Amniotic epithelial cell (primary cell): Measurements from ENCODE around the gene LMNA.
"Not testable (repeated sequence)": the region's sequence is repeated elsewhere in the genome, so short reads cannot be mapped to it uniquely, and the experiment has no call there.

Experiments
- DNase-seq: peaks from one replicate; pipeline ENCODE4 v3.0.0-alpha.2; 2010; ENCODE audit warnings: low read depth

LMNA gene

DNA sequence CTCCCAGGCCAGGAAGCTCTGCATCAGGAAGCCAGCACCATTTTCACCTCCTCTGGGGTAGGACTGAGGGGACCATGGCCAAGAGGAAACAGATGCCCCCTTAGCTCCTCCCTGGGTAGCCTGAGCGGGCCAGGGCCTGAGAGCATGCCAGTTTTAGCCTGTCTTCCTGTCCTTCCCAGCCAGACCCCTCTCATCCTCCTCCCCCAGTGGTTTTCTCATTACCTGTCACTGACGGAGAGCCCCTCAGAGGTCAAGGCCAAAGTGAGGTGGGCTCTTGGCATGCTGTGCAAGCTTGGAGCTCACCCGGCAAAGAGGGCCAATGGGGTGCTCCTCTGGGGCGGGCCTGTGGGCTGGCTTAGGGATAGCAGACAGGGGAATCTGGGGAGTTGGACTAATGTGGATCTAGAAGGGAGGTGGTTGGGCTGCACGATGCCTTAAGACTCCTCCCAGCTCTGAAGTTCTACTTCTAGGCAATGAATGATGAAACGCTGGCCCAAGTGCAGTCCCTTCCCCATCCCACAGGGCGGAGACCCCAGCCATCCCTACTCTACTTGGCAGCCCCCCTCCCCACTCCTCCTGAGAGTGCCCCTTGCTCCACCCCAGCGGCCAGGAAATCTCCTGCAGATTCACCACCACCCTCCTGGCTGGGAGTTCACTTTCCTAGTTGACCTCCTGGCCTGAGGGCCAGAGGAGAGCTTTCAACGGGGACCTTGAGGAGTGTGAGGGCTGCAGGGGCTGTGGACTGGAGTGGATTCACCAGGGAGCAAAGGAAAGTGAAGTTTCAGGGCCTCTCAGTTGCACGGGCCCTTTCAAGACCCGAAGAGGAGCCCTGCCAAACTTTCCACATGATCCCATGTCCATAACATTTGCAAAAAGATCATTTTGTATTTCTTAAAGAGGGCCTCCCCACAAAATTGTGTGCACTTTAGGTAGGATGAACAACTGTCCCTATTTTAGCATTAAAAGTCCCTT lies 9.4 kb upstream of the LMNA start:
- peak; percentile 65 for DNase-seq

DNA sequence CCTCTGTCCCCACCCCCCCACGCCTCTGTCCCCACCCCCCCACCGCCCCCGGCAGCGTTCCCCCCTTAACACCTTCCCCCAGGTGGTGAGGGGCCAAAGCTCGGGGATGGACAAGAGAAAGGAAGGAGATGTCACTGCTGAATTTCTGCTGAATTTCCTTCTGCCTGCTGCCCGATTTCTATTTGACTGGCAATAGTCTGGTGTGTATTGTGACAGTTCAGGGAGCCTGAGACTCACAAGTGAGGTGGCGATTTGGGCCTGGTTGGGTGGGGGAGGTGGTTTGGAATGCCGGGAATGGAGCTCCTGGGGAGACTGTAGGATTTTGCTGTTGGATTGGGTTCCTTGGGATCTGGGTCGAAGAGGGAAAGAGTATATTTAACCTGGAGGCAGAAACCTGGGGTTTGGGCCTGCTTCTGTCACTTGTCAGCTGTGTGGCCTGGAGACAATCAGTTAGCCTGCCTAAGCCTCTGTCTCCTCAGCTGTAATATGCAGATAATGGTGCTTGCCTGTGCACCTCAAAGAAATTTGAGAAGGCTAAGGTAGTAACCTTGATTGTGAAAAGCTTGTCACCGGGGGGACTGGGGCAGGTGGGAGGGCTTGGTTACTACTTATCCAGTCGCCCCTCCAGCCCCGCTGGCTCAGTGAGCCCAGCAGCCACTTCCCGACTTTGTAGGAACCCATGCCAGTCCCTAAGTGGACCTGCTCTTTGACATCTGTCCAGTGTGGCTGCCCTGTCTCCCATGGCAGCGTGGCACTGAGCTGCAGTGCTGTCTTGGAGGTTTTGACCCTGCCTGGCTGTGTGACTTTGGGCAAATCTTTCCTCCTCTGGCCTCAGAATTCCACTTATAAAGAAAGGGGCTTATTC lies 7.7 kb upstream of the LMNA start:
- DNase-seq = no peak

GRCh38 chr1:156108057-156108456 lies 6.5 kb upstream of the LMNA start:
- no peak for DNase-seq

DNA sequence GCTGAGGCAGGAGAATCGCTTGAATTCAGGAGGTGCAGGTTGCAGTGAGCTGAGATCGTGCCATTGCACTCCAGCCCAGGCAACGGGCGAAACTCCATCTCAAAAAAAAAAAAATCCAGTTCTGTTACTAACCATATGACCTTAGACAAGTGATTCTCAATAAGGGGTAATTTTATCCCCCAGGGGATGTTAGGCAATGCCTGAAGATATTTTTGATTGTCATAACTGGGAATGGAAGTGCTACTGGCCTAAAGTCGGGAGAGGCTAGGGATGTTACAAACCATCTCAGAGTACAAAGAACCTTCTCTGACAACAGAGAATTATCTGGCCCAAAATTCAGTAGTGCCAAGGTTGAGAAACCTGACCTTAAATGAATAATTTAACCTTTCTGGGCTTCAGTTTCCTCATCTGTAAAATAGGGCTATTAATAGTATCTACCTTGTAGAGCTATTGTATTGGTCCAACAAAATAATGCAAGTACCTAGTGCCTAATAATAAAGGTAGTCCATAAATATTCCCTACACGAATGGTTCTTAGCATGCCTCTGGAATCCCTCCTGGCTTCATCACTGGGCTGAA lies 5.8 kb upstream of the LMNA start:
- no peak for DNase-seq

DNA sequence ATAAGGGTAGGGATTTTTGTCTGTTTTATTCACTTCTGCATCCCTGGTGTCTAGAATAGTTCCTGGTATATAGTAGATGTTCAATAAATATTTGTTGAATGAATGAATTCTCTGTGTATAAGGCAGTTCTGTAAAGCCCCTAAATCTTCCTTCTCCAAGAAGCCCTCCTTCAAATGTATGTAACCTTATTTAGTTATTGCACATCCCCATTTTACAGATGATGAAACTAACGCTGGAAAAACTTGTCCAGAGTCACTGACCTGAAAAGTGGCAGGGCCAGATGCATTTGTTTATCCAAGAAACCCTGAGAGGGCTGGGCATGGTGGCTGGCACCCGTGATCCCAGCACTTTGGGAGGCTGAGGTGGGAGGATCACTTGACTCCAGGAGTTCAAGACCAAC lies 4.3 kb upstream of the LMNA start:
- no peak for DNase-seq

DNA sequence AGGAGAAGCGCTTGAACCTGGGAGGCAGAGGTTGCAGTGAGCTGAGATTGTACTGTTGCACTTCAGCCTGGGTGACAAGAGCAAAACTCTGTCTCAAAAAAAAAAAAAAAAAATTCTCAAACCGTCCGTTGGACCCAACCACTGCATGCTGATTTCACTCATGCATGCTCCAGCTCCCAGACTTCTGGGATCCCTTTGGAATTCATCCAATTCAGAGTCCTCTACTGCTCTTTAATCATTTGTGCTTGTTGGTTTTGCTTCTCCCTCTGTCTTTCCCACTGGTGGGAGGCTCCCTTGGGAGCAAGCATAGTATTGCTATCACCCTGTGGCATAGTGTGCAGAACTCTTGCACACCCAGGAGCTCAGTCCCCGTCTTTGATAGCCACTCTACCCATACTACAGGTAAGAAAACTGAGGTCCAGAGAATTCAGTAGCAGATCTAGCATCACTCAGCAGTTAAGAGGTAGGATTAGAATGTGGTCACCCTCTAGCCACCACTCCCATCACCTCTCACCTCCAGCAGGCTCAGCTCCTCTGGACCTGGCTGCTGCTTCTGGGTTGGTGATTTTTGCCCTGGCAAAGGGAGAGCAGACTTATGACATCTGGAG lies 3.1 kb upstream of the LMNA start:
- DNase-seq = peak; percentile 70

DNA sequence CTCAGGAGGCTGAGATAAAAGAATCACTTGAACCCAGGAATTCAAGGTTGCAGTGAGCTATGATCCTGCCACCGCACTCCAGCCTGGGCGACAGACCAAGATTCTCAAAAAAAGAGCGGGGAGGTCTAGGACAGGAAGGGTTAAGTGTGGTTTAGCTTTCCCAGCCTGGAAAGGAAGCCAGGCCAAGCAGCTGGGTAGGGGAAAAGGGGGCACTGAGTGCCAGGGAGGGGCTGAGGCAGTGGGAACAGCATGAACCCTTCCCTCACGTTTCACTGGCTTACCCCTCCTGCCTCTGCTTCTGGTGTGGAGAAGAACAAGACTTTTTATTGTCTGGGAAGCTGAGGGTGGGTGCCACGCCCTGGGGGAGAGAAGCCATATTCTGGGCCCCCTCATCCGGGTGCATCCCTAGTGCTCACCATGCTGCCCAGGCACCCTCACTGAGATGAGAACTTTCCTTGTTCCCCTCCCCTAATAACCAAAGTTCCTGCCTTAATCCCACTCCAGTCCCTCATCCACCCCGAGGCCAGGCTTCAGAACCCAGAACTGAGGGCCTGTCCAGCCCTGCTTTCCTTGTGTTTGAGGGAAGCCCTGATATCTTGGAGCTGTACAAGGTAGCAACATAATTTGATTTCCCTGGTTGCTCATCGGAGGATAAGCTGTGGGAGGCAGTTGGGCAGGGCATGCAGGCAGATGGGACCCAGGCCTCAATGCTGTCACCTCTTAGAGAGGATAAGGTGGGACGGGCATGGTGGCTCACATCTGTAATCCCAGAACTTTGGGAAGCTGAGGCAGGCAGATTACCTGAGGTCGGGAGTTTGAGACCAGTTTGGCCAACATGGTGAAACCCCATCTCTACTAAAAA lies 2.0 kb upstream of the LMNA start:
- DNase-seq = no peak

- DNase-seq = no peak
These were observed 1.1 kb upstream of the LMNA start for GRCh38 chr1:156113282-156113950.

DNA sequence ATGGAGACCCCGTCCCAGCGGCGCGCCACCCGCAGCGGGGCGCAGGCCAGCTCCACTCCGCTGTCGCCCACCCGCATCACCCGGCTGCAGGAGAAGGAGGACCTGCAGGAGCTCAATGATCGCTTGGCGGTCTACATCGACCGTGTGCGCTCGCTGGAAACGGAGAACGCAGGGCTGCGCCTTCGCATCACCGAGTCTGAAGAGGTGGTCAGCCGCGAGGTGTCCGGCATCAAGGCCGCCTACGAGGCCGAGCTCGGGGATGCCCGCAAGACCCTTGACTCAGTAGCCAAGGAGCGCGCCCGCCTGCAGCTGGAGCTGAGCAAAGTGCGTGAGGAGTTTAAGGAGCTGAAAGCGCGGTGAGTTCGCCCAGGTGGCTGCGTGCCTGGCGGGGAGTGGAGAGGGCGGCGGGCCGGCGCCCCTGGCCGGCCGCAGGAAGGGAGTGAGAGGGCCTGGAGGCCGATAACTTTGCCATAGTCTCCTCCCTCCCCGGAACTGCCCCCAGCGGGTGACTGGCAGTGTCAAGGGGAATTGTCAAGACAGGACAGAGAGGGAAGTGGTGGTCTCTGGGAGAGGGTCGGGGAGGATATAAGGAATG lies 505 bp downstream of the LMNA start:
- DNase-seq = peak; percentile 40

DNA sequence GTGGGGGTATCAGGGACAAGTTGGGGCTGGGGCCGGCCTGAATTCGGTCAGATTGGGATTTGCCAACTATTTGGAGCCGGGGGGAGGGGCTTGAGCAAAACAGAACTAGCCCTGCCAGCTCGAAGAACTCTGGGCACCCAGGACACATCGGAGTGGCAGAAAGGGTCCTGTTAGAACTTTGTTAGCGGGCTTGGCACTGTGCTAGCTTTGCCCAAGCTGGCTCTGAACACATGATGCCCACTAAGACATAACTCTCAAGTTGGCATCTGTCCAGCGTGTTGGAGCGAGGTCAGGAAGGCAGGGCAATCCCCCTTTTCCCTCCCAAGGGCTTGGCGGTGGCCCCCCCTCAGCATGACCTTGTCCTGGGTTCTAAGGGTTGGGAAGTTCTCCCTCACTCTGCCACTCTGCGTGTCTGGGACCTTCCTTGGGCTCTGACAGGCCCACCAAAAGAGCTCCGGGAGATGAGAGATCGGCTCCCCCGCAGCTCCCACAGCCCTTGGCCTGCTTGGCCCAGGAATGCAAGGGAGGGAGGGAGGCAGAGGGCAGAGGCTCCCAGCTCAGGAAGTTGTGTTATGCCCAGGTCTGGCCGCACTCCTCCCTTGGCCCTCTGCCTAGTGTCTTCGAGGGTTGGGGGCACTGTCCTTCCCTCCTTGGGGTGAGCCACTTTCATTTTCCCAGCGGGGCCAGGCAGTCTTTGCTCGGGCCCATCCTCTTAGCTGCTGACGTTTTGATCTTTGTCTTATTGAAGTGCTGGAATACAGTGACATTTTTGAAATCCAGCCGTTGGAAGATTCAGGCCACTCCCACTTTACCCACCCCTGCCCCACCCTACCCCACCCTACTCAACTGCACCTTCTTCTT lies 1.2 kb downstream of the LMNA start:
- DNase-seq = peak; percentile 86

DNA sequence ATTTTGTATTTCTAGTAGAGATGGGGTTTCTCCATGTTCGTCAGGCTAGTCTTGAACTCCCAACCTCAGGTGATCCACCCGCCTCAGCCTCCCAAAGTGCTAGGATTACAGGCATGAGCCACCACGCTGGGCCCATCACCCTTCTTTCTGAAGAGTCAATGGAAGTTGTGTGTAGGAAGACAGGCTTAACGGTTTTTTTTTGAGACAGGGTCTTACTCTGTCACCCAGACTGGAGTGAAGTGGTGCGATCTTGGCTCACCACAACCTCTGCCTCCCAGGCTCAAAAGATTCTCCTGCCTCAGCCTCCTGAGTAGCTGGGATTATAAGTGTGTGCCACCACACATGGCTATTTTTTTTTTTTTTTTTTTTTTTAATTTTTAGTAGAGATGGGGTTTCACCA lies 2.2 kb downstream of the LMNA start:
- DNase-seq = not testable (repeated sequence)

DNA sequence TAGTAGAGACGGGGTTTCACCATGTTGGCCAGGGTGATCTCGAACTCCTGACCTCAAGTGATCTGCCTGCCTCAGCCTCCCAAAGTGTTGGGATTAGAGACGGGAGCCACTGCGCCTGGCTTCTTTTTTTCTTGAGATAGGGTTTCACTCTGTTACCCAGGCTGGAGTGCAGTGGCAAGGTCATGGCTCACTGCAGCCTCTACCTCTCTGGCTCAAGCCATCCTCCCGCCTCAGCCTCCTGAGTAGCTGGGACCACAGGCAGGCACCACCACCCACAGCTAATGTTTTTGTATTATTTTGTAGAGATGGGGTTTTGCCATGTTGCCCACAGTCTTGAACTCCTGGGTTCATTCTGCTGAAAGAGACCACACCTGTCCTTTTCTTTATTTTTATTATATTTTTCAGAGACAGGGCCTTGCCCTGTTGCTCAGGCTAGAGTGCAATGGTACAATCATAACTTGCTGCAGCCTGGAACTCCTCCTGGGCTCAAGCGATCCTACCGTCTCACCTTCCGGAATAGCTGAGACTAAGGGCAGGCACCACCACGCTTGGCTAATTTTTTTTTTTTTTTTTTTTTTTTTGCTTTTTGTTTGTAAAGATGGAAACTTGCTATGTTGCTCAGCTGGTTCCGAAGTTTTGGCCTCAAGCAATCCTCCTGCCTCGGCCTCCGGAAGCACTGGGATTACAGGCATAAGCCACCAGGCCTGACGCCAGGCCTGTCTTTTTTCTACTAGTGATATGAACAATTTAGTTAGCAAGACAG lies 3.1 kb downstream of the LMNA start:
- DNase-seq = no peak

- no peak for DNase-seq
These were observed 3.8 kb downstream of the LMNA start for GRCh38 chr1:156118177-156118868.

DNA sequence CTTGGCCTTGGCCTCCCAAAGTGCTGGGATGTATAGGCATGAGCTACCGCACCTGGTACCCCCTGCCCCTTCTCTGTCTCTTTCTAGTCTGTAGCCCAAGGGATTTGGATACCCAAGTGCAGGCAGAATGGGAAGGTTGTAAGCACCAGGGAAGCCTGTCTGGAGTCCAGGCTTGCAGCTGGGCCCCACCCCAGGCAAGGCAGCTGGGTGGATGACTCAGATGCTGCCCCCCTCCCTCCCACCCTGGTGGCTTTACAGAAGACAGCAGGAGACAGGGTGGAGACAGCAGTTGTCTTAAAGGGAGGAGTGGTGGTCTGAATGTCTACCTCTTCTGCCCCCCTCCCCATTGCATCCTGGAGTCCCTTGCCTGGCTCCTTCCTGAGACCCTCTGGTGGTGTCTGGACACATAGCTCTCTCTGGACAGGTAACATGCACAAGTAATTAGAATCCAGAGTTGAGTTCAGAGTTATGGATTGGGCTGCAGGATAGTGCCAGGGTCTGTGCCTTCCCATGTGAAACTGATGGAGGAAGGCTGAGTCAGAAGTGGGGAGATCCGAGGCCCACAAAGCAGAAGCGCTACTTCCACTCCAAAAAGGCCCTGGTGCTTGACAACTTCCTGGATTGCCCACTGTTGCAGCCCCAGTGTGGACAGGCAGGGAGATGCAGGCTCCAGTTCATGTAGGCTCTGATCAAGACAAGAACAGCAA lies 5.1 kb downstream of the LMNA start:
- DNase-seq = peak; percentile 46

DNA sequence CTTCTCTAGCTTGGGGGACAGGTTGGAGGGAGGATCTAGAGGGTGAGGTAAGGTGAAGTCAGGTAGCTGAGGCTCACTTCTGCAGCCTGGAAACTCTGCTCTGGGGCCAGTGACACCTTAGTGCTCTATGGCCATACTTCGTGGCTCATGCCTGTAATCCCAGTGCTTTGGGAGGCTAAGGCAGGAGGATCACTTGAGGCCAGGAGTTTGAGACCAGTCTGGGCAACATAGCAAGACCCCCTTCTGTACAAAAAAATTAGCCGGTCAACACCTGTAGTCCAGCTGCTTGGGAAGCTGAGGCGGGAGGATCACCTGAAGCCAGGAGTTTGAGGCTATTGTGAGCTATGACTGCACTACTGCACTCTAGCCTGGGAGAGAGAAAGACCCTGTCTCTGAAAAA lies 5.8 kb downstream of the LMNA start:
- DNase-seq = no peak

DNA sequence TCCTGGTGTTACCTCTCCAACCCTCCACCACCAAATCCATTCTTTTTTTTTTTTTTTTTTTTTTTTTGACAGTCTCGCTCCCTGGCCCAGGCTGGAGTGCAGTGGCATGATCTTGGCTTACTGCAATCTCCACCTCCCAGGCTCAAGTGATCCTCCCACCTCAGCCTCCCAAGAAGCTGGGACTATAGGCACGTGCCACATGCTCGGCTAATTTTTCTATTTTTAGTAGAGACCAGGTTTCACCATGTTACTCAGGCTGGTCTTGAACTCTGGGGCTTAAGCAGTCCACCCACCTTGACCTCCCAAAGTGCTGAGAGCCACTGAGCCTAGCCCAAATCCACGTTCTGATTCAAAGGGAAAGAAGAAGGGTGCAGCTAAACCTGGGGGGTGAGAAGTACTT lies 6.5 kb downstream of the LMNA start:
- DNase-seq = not testable (repeated sequence)

- DNase-seq = no peak
These were observed 6.9 kb downstream of the LMNA start for GRCh38 chr1:156121457-156121856.
